Measurements from ENCODE around the gene C1orf232.
A peak's percentile ranks its signal among the peaks of the same experiment; 100 is the strongest.

The C1orf232 gene

DNA sequence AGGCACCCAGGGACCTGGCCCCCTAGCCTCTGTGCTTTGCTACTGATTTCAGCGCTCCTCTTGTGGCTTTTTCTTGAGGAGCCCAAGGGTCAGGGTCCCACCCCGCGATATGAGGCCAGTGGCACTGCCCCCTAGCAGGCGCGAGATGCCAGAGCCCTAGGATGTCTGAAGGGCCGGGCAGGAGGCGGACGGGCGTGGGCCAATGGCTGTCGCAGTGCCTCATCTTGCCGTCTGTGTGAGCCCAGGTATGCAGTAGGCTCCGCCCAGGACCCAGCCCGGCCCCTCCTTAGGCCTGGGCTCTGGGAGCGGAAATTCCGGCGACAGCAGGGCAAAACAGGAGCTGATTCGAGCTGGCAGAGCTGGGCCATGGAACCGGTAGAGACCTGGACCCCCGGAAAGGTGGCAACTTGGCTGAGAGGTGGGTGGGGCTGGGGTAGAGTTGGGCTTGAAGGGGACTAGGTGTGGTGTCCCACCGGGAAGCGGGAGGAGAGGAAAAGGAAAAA, 8.5 kb upstream of the C1orf232 start, which contains the start of gene CNKSR1:
Gene CNKSR1, plus strand, starts transcription at position 310 of the 503 bp plus-strand sequence. Its CDS starts 57 bp downstream, at position 367.
- no peak for DNase-seq

DNA sequence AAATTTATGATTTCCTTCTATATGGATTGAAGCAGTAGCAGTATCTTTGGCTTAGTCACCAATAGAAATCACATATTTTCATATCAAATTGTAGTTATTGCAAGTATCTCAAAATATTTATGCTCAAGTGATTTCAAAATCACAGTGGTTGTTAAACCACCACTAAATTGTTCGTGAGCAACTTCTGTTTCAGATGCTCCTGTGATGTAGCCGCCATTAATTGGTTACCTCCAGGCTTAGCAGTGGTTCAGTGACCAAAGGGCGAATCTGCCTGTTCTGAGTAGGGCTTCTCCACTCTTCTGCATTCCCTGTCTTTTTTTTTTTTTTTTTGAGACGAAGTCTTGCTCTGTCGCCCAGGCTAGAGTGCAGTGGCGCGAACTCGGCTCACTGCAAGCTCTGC, 6.6 kb upstream of the C1orf232 start:
- no peak for DNase-seq

DNA sequence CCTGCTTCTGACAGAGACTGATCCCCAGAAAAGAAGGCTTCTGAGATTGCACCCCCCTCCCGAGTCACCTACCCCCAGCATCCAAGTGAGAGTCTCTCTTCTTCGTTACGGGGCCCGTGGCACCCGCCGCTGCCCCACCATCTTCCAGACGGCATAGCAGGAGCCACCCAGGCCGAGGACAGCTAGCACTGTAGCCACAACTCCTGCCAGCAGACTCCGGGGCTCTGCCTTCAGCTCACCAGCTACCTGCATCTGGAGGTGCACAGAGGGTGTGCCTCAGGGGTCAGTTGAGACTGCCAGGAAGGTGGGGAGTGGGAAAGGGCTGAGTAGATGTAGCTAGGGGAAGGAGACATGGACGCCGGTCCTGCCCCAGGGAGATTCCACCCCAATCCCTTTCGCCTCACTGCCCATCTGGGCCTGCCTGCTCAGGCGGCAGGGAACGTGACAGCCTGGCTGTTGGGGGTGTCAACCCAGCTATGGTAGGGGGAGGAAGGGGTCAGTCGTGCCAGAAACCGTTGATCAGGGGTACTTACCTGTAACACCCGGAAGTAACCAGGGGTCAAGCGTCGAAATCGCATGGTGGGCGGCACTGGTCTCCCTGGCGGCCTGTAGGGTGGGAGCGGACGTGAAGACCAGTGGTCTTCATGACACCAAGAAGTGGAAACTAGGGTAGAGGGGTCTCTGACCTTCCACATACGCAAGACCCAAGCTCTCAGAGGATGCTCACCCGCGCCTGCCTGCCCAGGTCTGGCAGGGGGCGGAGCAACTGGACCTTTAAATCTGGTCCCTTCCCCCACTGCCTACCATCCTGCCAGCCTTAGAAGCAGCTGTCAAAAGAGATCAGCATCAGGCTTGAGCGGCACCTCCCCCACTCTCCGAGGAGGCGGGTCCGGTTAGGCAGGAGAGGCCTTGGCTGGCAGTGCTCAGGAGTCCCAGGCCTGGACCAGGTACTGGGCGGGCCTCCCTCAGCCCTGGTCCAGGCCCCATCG, 2.6 kb upstream of the C1orf232 start, which contains the start of gene ZNF593OS:
Gene ZNF593OS, minus strand, starts transcription at position 749 of the 989 bp plus-strand sequence. Its CDS starts 171 bp downstream, at position 578.
- no peak for DNase-seq

DNA sequence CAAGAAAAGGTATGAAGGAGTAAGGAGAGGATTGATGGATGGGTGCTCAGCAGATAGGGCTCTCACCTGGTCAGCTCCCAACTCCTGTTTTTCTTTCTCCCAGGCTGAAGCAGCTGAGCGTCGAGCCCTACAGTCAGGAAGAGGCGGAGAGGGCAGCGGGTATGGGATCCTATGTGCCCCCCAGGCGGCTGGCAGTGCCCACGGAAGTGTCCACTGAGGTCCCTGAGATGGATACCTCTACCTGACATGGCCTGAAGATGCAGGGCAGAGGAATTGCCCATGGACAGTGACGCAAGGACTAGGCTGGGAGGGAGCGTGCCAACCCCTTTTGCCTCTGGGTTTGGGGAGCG, 1.7 kb upstream of the C1orf232 start:
- DNase-seq: no peak

DNA sequence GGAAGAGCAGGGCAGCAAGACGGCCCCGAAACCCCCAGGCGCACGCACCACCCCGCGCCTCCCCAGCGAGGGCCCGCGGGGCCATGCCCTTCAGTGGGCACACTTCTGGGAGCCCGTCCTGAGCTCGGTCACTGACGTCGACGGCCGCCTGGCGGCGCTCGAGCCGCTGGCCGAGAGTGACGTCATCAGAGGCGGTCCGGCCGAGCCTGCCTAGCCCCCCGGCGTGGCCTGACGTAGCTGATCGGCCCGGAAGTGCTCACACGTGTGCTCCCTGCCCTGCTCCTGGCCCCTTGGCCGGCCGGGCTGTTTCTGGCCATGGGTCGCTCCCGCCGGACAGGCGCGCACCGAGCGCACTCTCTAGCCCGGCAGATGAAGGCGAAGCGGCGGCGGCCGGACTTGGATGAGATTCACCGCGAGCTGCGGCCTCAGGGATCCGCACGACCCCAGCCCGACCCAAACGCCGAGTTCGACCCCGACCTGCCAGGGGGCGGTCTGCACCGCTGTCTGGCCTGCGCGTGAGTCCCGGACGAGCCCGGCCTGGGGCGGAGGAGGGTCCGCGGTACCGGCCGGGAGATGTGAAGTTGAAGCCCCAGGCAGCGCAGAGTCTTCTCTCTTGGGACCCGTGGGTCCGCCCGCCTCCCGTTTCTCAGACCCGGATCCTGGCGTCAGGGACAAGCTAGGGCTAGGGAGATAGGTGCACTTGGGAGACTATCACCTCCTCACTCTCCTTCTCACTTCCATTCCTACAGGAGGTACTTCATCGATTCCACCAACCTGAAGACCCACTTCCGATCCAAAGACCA, 1.1 kb upstream of the C1orf232 start, which contains the start of gene ZNF593:
Gene ZNF593, plus strand, starts transcription at position 240 of the 803 bp plus-strand sequence. Its CDS starts 76 bp downstream, at position 316.
- DNase-seq: peak; percentile 78

DNA sequence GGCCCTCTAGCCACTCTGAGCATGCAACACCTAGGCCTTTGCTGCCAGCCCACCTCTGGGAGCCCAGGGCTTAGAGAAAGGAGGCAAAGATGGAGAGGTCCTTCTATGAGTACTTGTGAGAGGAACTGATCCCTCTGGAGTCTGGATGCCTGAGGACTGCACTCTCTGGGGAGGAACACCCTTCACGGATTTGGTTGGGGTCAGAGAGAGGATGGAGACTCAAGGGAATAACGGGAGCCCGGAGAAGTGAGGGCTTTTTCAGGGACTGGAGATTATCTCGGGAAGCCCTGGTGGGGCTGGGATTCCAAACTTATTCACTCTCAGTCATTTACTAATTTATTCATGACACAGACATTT, 413 bp upstream of the C1orf232 start:
- no peak for DNase-seq

DNA sequence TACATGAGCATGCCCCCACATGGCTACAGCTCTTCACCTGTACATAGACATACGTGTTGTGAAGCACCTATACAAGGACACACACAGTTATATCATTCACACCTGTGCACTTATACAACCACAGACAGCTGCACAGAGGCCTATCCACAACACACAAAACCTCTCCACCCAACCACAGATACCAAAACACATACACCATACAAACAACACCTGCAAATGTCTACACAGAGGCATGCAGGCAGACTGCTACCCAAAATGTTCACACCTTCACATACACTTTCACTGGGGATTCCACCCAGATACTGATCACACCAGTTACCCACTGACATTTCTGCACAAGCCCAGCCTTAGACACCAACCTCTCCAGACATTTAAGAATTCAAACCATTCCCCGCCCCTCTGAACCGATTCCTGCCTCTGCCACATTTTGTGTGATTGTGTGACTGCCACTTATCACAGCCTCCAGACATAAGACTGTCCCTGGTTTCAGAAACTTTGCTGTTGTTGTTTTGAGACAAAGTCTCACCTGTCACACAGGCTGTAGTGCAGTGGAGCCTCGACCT, 2.0 kb downstream of the C1orf232 start:
- DNase-seq: no peak

DNA sequence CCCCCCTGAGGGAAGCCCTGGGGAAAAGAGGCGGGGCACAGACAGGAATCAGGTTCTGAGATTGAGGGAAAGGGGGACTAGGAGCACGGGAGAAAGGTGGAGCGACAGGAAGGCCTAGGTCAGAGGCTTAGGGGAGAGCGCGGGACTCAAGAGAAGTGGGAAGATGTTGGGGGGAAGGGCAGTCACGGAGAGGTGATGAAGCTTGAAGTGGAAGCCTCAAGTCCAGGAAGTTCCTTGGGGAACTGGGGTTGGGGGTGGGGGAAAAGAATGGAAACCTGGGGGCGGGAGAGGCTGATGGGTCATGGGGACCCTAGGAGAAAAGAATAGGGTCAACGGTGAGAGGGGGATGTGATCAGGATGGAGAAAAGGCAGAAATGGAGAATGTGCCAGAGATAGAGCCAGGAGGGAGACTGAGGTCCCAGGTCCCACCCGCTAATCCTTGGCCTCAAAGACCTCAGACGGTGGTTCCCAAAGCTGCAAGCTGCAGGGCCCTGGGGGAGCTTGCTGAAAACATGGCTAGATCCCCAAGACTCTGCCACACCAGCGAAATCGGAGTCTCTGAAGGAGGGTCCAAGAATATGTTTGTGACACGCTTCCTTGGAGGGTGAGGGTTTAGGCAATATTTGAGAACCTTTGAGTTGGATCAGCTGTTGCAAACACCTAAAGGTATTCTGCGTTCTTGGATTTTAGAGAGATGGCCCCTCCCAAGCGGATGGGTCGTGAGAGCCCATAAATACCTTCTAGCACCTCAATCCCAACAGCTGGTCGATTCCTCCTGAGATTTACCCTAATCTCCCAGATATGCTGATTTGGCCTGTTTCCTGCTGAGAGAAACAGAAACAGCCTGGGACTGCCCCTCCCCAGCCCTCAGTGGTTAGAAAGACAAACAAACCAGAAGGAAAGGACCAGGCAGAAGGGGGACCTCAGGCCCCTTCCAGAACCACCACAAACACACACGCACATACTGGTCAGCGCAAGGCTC, 3.6 kb downstream of the C1orf232 start:
- DNase-seq: no peak

DNA sequence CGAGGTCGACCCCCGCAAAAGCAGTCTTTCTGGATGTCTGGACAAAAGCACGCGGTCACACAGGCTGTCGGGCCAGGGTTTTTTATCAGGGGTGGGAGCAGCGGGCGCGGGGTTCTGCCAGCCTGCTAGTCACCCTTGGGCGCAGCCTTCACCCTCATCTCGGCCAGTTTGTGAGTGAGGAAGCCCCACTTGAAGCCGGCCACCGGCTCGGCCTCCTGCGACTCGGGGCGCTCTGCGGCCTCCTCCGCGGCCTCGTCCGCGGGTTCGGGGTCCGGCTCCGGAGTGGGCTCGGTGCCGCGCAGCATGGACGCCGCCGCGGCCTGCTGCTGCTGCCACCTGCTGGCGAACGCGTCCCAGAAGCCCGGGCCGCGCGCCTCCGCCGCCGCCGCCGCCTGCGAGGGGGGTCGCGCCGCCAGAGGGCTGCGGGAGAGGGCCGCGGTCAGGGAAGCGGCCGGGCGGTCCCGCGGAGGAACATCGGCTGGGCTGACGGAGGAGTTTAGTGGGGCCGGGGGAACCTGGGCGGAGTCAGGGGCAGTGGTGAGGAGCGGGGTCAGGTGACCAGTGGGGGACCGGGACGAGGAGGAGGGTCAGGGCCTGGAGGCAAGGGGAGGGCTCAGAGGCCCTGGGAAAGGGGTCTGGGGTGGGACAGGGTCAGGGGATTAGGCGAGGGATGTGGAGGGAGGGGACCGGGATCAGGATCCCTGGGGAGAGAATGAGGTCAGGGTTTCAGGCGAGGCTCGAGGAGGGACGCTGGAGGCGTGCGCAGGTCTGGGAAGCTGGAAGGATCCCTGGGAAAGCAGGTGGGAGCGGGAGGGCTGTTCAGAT, 4.5 kb downstream of the C1orf232 start:
- DNase-seq: peak; percentile 35

DNA sequence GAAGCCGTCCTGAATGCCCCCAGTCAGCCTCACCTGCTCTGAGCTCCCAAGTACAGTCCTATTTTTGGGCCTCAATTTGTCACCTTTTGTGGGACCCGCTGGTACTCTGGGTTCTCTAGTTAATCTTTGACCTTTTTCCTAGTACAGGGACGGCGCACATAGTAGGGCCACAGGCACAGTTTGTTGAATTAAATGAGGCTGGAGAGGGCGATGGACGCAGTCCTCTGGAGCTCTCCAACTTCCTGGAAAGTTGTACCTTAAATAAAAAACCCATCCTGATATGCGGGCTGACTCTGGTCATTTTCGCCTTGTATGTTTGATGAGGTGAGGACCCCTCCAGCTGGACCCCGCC, 5.1 kb downstream of the C1orf232 start:
- no peak for DNase-seq

DNA sequence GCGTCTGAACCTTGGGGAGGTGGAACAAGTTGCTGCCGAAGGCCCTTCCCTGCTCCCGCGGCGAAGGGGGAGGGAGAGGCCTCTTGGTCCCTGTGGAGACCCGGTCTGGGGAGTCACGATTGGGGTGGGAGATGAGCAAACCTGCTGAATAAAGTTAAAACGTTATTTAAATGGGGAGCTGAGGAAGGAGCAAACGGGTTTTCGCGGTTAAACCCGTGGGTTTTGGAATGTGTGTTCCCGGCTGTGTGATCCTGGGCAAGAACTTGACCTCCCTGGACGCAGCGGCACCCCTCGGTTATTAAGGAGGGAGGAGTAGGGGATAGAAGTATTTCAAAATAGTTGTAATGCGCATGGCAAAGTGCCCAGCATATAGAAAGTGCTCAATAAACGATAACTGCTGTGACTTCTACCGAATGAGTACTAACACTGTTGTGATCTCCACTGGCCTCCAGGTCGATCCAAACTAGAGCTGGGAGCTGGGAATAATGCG, 6.5 kb downstream of the C1orf232 start:
- no peak for DNase-seq

DNA sequence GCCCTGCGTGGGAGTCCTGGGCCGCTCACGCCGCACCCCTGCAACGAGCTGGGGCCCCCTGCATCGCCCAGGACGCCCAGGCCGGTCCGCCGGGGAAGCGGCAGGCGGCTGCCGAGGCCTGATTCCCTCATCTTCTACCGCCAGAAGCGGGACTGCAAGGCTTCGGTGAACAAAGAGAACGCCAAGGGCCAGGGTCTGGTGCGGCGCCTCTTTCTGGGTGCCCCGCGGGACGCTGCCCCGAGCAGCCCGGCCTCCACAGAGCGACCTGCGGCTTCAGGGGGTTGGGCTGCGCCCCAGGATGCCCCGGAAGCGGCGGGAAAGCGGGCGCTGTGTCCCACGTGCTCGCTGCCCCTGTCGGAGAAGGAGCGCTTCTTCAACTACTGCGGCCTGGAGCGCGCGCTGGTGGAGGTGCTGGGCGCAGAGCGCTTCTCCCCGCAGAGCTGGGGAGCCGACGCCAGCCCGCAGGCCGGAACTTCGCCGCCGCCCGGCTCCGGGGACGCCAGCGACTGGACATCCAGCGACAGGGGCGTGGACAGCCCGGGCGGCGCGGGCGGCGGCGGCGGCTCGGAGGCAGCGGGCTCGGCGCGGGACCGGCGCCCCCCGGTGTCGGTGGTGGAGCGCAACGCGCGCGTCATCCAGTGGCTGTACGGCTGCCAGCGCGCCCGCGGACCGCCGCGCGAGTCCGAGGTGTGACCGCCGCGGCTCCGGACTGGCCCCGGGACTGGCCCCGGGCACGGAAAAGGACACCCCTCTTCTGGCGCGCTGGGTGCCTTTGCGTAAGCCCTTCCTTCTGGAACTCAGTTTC, 7.1 kb downstream of the C1orf232 start:
- peak; percentile 19 for DNase-seq

DNA sequence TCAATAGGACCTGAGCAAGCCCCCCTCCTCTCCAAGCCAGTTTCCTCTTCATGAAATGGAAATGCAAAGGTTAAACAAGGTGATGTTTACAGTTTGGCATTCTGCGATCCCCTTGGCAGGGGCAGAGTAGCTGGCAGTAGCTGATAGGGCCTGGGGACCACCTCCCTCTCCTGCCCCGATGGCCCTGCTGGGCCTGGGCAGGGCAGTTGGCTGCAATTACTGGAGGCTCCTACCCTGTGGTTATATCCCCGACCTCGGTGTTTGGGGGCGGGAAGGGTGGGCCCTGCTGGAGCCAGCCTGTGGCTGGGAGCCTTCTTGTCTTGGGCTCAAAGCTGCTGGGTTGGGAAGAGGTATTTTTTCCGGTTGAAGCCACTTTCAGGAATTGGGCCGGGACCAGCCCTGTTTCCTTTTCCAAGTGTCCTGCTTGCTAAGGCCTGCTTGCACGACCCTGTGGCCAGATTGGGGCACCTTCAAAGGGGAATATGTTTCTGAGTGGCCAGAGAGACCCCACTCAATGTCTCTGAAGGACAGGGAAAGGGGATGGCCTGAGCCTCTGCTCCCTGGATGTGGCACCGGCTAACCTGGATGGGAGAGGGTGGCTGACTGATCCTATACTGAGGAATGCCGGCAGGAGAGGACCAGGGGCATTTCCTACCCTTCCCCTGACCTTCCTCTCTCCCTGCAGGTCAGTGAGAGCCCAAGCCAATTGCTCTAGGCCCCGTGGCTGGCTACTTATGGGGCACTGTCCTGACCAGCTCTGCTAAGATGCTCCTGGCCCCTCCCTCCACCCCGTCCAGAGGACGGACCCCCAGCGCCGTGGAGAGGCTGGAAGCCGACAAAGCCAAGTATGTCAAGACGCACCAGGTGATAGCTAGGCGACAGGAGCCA, 8.0 kb downstream of the C1orf232 start:
- no peak for DNase-seq

DNA sequence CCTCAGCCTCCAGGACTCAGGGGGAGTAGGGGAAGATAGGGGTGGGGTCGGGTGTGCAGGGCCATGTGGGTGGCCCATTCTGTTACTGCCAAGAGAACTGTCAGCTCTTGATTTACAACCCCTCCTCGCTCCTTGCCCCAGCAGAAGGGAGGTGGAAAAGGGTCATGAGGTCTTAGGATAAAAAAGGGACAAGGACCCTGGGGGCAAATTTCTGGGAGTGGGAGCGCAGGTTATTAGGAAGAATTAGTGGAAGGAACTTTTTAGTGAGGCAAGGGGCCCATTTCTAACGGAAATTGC, 9.1 kb downstream of the C1orf232 start:
- no peak for DNase-seq

DNA sequence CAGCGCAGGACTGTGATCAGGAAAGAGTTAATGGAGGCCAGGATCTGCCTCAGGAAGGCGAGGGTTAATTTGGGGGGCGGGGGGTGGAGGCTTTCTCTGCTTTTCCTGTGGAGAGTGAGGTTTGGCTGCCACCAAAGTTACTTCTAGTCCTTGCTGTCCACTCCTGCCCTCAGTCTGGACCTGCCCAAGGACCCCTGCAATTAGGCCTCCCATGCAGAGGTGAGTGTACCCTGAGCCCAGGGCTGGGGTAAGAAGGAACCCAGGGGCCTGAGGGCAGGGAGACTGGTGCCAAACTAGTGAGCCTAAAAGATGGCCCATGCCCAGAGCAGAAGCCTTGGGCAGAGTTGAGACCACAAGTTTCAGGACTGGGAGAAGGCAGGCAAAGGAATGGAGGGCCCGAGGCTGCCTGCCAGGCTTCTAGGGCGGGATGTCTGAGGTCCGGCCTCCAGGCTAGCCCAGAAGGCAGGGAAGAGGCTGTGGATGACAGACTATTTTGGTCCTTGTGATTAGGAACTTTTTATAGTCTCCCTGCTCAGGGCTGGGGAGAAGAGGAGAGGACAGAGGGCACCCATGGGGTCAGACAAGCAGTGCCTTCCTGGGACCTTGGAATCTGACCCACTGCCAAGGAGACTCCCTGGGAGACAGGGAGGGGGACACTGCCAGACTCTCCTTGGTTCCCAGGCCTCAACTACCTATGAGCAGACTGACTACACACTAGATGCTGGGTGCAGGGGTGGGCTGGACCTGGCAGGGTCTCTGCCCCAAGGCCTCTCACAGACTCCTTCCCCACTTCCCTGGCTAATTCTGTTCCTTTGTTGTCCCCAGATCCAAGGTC, 9.6 kb downstream of the C1orf232 start, which contains the start of gene FAM110D:
Gene FAM110D, plus strand, starts transcription at position 172 of the 835 bp plus-strand sequence. CDS start 2,213 bp downstream, outside the sequence.
- DNase-seq: no peak

DNA sequence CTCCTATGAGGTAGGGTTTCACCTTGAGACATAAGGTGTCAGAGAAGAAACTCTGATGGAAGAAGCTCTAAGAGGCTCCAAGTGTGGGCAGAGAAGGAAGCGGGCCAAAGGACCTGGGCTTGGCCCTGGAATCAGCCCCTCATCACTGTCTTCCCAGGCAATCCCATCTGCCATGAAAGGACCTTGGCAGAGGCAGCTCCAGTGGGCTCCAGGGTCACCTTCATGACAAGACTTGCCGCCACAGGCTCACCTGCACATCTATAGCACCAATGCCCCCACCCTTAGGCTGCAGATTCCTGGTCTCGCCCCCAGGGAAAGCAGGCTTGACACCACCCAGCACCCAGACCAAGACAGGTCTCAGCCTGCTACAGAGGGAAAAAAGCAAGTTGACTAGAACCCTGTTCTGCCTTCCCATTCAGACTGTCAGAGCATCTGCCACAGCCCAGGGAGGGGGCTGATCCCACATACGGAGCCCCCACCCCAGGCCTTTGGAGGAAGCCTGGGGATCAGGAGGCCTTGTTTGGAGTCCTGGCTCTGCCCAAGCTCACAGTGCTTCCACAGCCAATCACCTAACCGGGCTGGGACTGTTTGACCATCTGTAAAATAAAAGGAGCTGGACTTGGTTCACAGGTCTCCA, 10.4 kb downstream of the C1orf232 start:
- no peak for DNase-seq

DNA sequence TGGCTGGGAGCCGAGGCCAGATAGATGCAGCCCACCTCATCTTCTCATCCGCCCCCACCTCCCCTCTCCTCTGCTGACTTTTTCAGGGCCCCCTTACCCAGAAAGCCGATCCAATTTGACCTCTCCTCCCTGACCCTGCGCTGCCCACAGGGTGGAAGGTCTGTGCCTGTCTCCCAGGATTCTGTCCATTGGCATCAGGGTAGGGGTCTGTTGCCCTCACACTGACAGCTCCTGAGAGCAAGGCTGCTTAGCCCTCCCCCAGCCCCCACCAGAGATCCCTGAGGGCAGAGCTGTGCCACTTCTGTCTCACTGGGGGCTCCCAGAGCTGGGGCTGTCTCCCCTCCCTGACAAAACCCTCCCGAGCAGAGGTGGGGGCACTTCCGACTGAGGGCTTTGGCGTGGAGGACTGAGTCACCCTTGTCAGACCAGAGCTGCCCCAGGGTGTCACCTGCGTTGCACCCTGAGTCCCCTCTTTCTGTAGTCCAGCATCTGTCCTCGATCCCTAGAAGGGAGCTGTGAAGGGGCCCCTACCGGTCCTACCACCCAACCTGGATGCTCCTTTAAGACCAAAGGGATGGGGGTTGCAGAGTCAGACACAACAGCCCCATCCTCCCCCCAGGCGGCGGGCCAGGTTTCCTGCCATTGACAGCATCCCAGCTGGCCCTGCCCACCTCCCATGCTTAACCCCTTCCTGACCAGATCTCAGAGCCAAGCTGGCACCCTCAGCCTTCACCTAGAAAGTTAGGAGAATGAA, 12.3 kb downstream of the C1orf232 start:
- DNase-seq: no peak

Measured in activated CD4-positive, alpha-beta T cell treated with anti-CD3 and anti-CD28 coated beads for 1 hour (primary cell).